MM.1S (cell line): Measurements from ENCODE around the gene ZNF444.

Source experiments
- DNase-seq: peaks from one replicate; pipeline ENCODE4 v3.0.0-alpha.2; 2015
- H2AFZ ChIP-seq: fragments of 300-600 bp; sonication (generic); 2 replicates; pipeline ENCODE4 v1.6.0; 2016; ENCODE audit warnings: antibody characterized with exemption, low read length
- H3F3A ChIP-seq: fragments of 300-600 bp; sonication (generic); 2 replicates; pipeline ENCODE4 v1.6.1; 2016; ENCODE audit warnings: mild to moderate bottlenecking, antibody characterized with exemption, low read length, moderate library complexity, mixed read lengths; ENCODE audit not compliant: insufficient read depth
- H3K27ac ChIP-seq: fragments of 300-600 bp; sonication (generic); 2 replicates; pipeline ENCODE4 v1.5.1; 2016; ENCODE audit warnings: mild to moderate bottlenecking, low read length
- H3K27me3 ChIP-seq: fragments of 300-600 bp; sonication (generic); replicated peaks from 2 replicates; pipeline ENCODE4 v1.6.0; 2016; ENCODE audit warnings: low read length; ENCODE audit not compliant: insufficient read depth
- H3K36me3 ChIP-seq: fragments of 300-600 bp; sonication (generic); replicated peaks from 2 replicates; pipeline ENCODE4 v1.6.1; 2016; ENCODE audit warnings: mild to moderate bottlenecking, low read length, mixed read lengths; ENCODE audit not compliant: insufficient read depth
- H3K4me1 ChIP-seq: fragments of 300-600 bp; sonication (generic); 2 replicates; pipeline ENCODE4 v1.6.1; 2016; ENCODE audit warnings: low read length, mixed read lengths
- H3K4me2 ChIP-seq: fragments of 300-600 bp; sonication (generic); 2 replicates; pipeline ENCODE4 v1.6.0; 2016; ENCODE audit warnings: low read depth, low read length
- H3K4me3 ChIP-seq: fragments of 300-600 bp; sonication (generic); 2 replicates; pipeline ENCODE4 v1.5.1; 2016; ENCODE audit warnings: low read length, mixed read lengths
- H3K79me2 ChIP-seq: fragments of 300-600 bp; sonication (generic); 2 replicates; pipeline ENCODE4 v1.6.1; 2016; ENCODE audit warnings: mixed run types, low read length, mixed read lengths
- H3K9ac ChIP-seq: fragments of 300-600 bp; sonication (generic); 2 replicates; pipeline ENCODE4 v1.6.1; 2016; ENCODE audit warnings: low read length, mixed read lengths
- H3K9me2 ChIP-seq: fragments of 300-600 bp; sonication (generic); replicated peaks from 2 replicates; pipeline ENCODE4 v1.6.1; 2016; ENCODE audit warnings: mild to moderate bottlenecking, low read length, mixed read lengths; ENCODE audit not compliant: insufficient read depth
- H3K9me3 ChIP-seq: fragments of 300-600 bp; sonication (generic); replicated peaks from 2 replicates; pipeline ENCODE4 v1.6.1; 2016; ENCODE audit warnings: mild to moderate bottlenecking, low read length, mixed read lengths; ENCODE audit not compliant: insufficient read depth
- H4K20me1 ChIP-seq: fragments of 300-600 bp; sonication (generic); 2 replicates; pipeline ENCODE4 v1.6.1; 2016; ENCODE audit warnings: mild to moderate bottlenecking, low read length, moderate library complexity, mixed read lengths; ENCODE audit not compliant: insufficient read depth
- CTCF ChIP-seq: fragments of 300-600 bp; sonication (generic); IDR thresholded peaks from 2 replicates; pipeline ENCODE4 v1.5.1; 2016; ENCODE audit warnings: antibody characterized with exemption, low read length, mixed read lengths
- EZH2 ChIP-seq: fragments of 300-600 bp; sonication (generic); optimal IDR thresholded peaks from 2 replicates; pipeline ENCODE3; 2017; ENCODE audit warnings: low read depth, mild to moderate bottlenecking, antibody characterized with exemption, low read length, mixed read lengths
- EZH2phosphoT487 ChIP-seq: fragments of 300-600 bp; sonication (generic); IDR thresholded peaks from 2 replicates; pipeline ENCODE4 v1.6.1; 2018; ENCODE audit warnings: antibody characterized with exemption, low read length

The ZNF444 gene

GRCh38 chr19:56116606-56117005 is 24.5 kb upstream of the ZNF444 start:
- Histone ChIP-seq H3K4me2 (no peak overlapping the region), H3K9me3 (no peaks in the 10 kb centered on the region), H3K4me3 (no peak overlapping the region), H3F3A (no peaks in the 10 kb centered on the region), H3K27ac (no peak overlapping the region), H4K20me1 (peaks cover 12% of the 10 kb centered on the region), H3K9me2 (no peaks in the 10 kb centered on the region), H3K36me3 (no peaks in the 10 kb centered on the region), H3K9ac (no peak overlapping the region), H3K4me1 (peaks cover 8% of the 10 kb centered on the region; the same call in 1 of the 2 replicates), H3K79me2 (peaks cover 90% of the 10 kb centered on the region), H2AFZ (no peak overlapping the region), H3K27me3 (no peaks in the 10 kb centered on the region)
- TF ChIP-seq EZH2phosphoT487 (no peak), CTCF (no peak), EZH2 (no peak)
- no peak for DNase-seq

- Histone ChIP-seq H3K9ac (no peak overlapping the region), H3K9me2 (no peaks in the 10 kb centered on the region), H3K9me3 (no peaks in the 10 kb centered on the region), H2AFZ (no peak overlapping the region), H3K79me2 (peaks cover 82% of the 10 kb centered on the region), H3K4me2 (no peak overlapping the region), H3K4me1 (peaks cover 13% of the 10 kb centered on the region; the same call in 1 of the 2 replicates), H3K27ac (no peak overlapping the region), H3K27me3 (no peaks in the 10 kb centered on the region), H3K4me3 (no peak overlapping the region), H4K20me1 (peaks cover 12% of the 10 kb centered on the region), H3F3A (no peaks in the 10 kb centered on the region), H3K36me3 (no peaks in the 10 kb centered on the region)
- DNase-seq, result no peak
- TF ChIP-seq CTCF, result no peak
- no peak for TF ChIP-seq EZH2phosphoT487
Measured at GRCh38 chr19:56117376-56117884, 23.7 kb upstream of the ZNF444 start.

- no peak for TF ChIP-seq EZH2phosphoT487
- no peak for TF ChIP-seq EZH2
- TF ChIP-seq CTCF, result no peak
- Histone ChIP-seq H3K4me2 (no peak overlapping the region), H3K4me3 (no peak overlapping the region), H2AFZ (no peak overlapping the region), H3K9me2 (no peaks in the 10 kb centered on the region), H3F3A (no peaks in the 10 kb centered on the region), H3K79me2 (peaks cover 78% of the 10 kb centered on the region), H4K20me1 (peaks cover 12% of the 10 kb centered on the region), H3K36me3 (no peaks in the 10 kb centered on the region), H3K9ac (no peak overlapping the region), H3K27ac (no peak overlapping the region), H3K4me1 (peaks cover 13% of the 10 kb centered on the region; the same call in 1 of the 2 replicates), H3K27me3 (no peaks in the 10 kb centered on the region), H3K9me3 (no peaks in the 10 kb centered on the region)
- DNase-seq, result no peak
Measured at GRCh38 chr19:56117889-56118288, 23.2 kb upstream of the ZNF444 start.
